GM12878 (cell line): ENCODE results near the gene IL32. TPM values are rescaled to one million over a fixed set of nuclear protein-coding genes. Genes with fewer than 3 reads are reported as not detected.

Source experiments
- ATAC-seq: fragments of 200-7000 bp; cut with Tn5 transposase; 3 replicates; pipeline ENCODE4 v1.9.1; 2020; ENCODE audit warnings: mild to moderate bottlenecking, moderate library complexity
- BruUV-seq: library from RNA; stranded (reverse); fragments of 400-500 nt; replicated peaks from 2 replicates; lab custom pipeline; 2021; lab: Mats Ljungman, UMichigan
- CTCF ChIA-PET: fragments of 300-600 bp; sonication (Branson Sonifier 250); formaldehyde crosslinking; extraction: SDS; loops from one replicate; lab custom pipeline; 2021; ENCODE audit warnings: inconsistent platforms; lab: Yijun Ruan, JAX
- POLR2A ChIA-PET: fragments of 350-600 bp; formaldehyde crosslinking; extraction: SDS; loops from one replicate; lab custom pipeline; 2021; ENCODE audit warnings: inconsistent platforms; lab: Charles Lee
- RAD21 ChIA-PET: fragments of 300-600 bp; sonication (Branson Sonifier 250); formaldehyde crosslinking; loops from one replicate; lab custom pipeline; 2023; ENCODE audit warnings: antibody characterized with exemption; ENCODE audit not compliant: unreplicated experiment; lab: Charles Lee
- SMC1A ChIA-PET: fragments of 300-600 bp; sonication (Branson Sonifier 250); formaldehyde crosslinking; loops from one replicate; lab custom pipeline; 2023; ENCODE audit not compliant: unreplicated experiment, uncharacterized antibody; lab: Charles Lee
- DNase-seq: peaks from one replicate; pipeline ENCODE4 v3.0.0-alpha.2; 2011; ENCODE audit warnings: low read depth, low spot score
- FAIRE-seq: peaks from 3 replicates; lab custom pipeline; 2011; peaks lifted over from hg19 to GRCh38; lab: Jason Lieb, UNC
- H2AFZ ChIP-seq: 2 replicates; pipeline ENCODE4 v1.6.0; 2011; ENCODE audit warnings: low read depth, low read length, control low read depth; ENCODE audit not compliant: control insufficient read depth
- H3K27ac ChIP-seq: 2 replicates; pipeline ENCODE4 v1.5.1; 2011; ENCODE audit warnings: control low read depth; ENCODE audit not compliant: control insufficient read depth, insufficient read depth
- H3K27me3 ChIP-seq, 2 experiments: replicated peaks in 1 of 2; 2 replicates each; pipeline versions ENCODE4 v1.6.0 to v1.6.1; 2011; ENCODE audit warnings: low read length in 1 of 2; ENCODE audit not compliant: control insufficient read depth in 2 of 2, insufficient read depth in 2 of 2
- H3K36me3 ChIP-seq, 2 experiments: 2 replicates each; pipeline ENCODE4 v1.5.1; 2011; ENCODE audit warnings: low read length in 1 of 2; ENCODE audit not compliant: control insufficient read depth in 2 of 2, insufficient read depth in 2 of 2
- H3K4me1 ChIP-seq: 2 replicates; pipeline ENCODE4 v1.6.1; 2011; ENCODE audit warnings: mild to moderate bottlenecking, low read length, moderate library complexity, mixed read lengths; ENCODE audit not compliant: control insufficient read depth, insufficient read depth
- H3K4me2 ChIP-seq: 2 replicates; pipeline ENCODE4 v1.6.0; 2011; ENCODE audit warnings: control low read depth; ENCODE audit not compliant: control insufficient read depth, insufficient read depth
- H3K4me3 ChIP-seq: fragments of 200-600 bp; sonication (generic); 2 replicates; pipeline ENCODE4 v1.5.1; 2016
- H3K79me2 ChIP-seq: 2 replicates; pipeline ENCODE4 v1.6.0; 2011; ENCODE audit warnings: low read length; ENCODE audit not compliant: control insufficient read depth, insufficient read depth
- H3K9ac ChIP-seq: 2 replicates; pipeline ENCODE4 v1.8.0; 2011; ENCODE audit warnings: low read length, control low read depth, mixed read lengths; ENCODE audit not compliant: control insufficient read depth, insufficient read depth
- H3K9me3 ChIP-seq: replicated peaks from 3 replicates; pipeline ENCODE4 v1.5.1; 2011; ENCODE audit warnings: mild to moderate bottlenecking, low read length; ENCODE audit not compliant: control insufficient read depth, insufficient read depth
- H4K20me1 ChIP-seq: 2 replicates; pipeline ENCODE4 v1.6.0; 2011; ENCODE audit not compliant: control insufficient read depth, insufficient read depth
- EGR1 ChIP-seq, 2 experiments: IDR thresholded peaks; 1 replicate in 1 of 2; 2 replicates in 1 of 2; pipeline ENCODE4 v1.6.1; 2011 to 2012; ENCODE audit warnings: low read depth in 2 of 2, low read length in 2 of 2, borderline replicate concordance in 1 of 2, mild to moderate bottlenecking in 1 of 2, moderate library complexity in 1 of 2
- HDAC2 ChIP-seq: fragments of 200-600 bp; sonication (generic); IDR thresholded peaks from 2 replicates; pipeline ENCODE4 v1.6.1; 2017
- HDAC6 ChIP-seq: fragments of 200-600 bp; sonication (generic); IDR thresholded peaks from one replicate; pipeline ENCODE4 v1.8.0; 2017; ENCODE audit warnings: antibody characterized with exemption; ENCODE audit not compliant: unreplicated experiment
- IKZF2 ChIP-seq, 2 experiments: fragments of 450-650 bp; IDR thresholded peaks; 2 replicates each; pipeline ENCODE4 v1.6.1; 2017; ENCODE audit warnings: mild to moderate bottlenecking in 2 of 2, moderate library complexity in 2 of 2
- KLF5 ChIP-seq: fragments of 450-650 bp; IDR thresholded peaks from 2 replicates; pipeline ENCODE4 v1.6.1; 2014; ENCODE audit warnings: mild to moderate bottlenecking; ENCODE audit not compliant: partially characterized antibody
- POU2F2 ChIP-seq: IDR thresholded peaks from 3 replicates; pipeline ENCODE4 v1.6.1; 2011; ENCODE audit warnings: low read depth, mild to moderate bottlenecking, low read length, borderline replicate concordance
- RAD21 ChIP-seq: IDR thresholded peaks from 2 replicates; pipeline ENCODE4 v1.6.1; 2011; ENCODE audit warnings: mild to moderate bottlenecking, low read depth, low read length, moderate library complexity; ENCODE audit not compliant: insufficient read depth
- WGBS: methylation state at CpG from one replicate; pipeline ENCODE4 v1.1.6; 2016; ENCODE audit warnings: low lambda C conversion rate; ENCODE audit not compliant: insufficient replicate concordance, insufficient coverage; ENCODE audit errors: missing lambda C conversion rate; 5-methylcytosine and 5-hydroxymethylcytosine counted together
- in situ Hi-C: fragments of 300-500 bp; cut with MboI; formaldehyde crosslinking; loops from 9 replicates; pipeline ENCODE4 v1.14.3; 2018; ENCODE audit warnings: mixed read lengths
- intact Hi-C: fragments of 100-400 bp; cut with micrococcal nuclease; formaldehyde crosslinking; loops from one replicate; pipeline ENCODE4 v1.14.2; 2022; ENCODE audit not compliant: unreplicated experiment
- polyA plus RNA-seq, 11 experiments: library from polyadenylated mRNA; depleted of rRNA in 4 of 11; unstranded in 6 of 11; stranded (reverse) in 5 of 11; fragments of >200 nt; fragmentation: Nextera tagmentation in 4 of 11; fragmentation: Illumina TruSeq in 1 of 11; extraction: Ambion mirVana in 4 of 11; extraction: Trizol in 1 of 11; gene quantifications; 1 replicate in 1 of 11; 2 replicates in 10 of 11; pipeline versions ENCODE4 v1.2.1 to v1.2.3, GENCODE V29; 2011 to 2016; ENCODE audit warnings: inconsistent platforms in 2 of 11, missing spikeins in 2 of 11, low read depth in 1 of 11
- total RNA-seq, 4 experiments: library from RNA; depleted of rRNA in 3 of 4; stranded (reverse); fragments of >200 nt in 3 of 4; fragmentation: Illumina TruSeq in 1 of 4; extraction: Trizol in 1 of 4; gene quantifications; 2 replicates each; pipeline versions ENCODE4 v1.2.1 to v1.2.3, GENCODE V29; 2013 to 2021
- TF ChIP-seq, protein P1 (sequence below): fragments of 450-650 bp; IDR thresholded peaks from 2 replicates; pipeline ENCODE4 v1.6.1; 2014; ENCODE audit warnings: mild to moderate bottlenecking
- TF ChIP-seq, protein P2 (sequence below): fragments of 450-650 bp; IDR thresholded peaks from 2 replicates; pipeline ENCODE4 v1.6.1; 2018; ENCODE audit warnings: mild to moderate bottlenecking, low read depth, moderate library complexity; ENCODE audit not compliant: partially characterized antibody
- TF ChIP-seq, protein P3 (sequence below): IDR thresholded peaks from 2 replicates; pipeline ENCODE4 v1.6.1; 2011; ENCODE audit warnings: low read depth, low read length, improper control_type of control experiment, borderline replicate concordance
- TF ChIP-seq, protein P4 (sequence below): IDR thresholded peaks from 2 replicates; pipeline ENCODE4 v1.6.1; 2012; ENCODE audit warnings: low read depth, low read length, improper control_type of control experiment
- TF ChIP-seq, protein P5 (sequence below): fragments of 450-650 bp; IDR thresholded peaks from 2 replicates; pipeline ENCODE4 v1.6.1; 2016; ENCODE audit warnings: mild to moderate bottlenecking, moderate library complexity, borderline replicate concordance

The IL32 gene
- total and polyA plus RNA-seq, 10 of the 15 experiments (the other 5 are each of a cell fraction or from before 2014, with no cell fraction given): 27.0 to 122 (median 55.8) TPM

DNA sequence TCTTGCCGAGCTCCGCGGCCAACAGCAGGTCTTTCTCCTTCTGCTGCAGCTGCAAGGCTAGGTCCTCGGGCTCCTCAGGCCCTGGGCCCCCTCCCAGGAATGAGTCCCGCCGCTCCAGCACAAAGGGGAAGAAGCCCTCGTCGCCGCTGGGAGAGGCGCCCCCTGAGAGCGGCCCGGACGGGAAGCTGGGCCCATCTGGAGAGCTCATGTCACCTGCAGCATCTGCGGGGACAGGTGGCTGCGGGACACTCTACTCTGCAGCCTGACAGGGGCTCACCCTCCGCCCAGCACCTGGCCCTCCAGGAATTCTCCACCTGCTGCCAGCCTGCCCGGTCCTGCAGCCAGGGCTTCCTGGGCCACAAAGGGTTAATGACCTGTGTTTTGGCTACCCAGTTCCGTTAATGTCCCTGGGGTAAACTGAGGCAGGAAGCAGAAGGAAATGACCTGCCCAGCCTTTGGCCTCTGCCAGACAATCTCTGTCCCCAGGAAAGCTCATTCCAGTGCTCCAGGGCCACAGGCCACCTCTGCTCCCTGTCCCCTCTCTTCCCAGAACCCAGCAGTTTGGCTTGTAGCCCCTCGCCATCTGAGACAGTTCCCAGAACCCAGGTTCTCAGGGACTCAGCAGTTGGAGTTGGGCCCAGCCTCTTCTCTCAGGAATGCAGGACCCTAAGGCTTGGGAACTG lies 30.0 kb upstream of the IL32 start:
- Histone ChIP-seq H3K4me2 (no peak overlapping the region), H3K79me2 (no peaks in the 10 kb centered on the region), H3K36me3 (no peaks in the 10 kb centered on the region), H3K4me3 (no peak overlapping the region), H4K20me1 (no peaks in the 10 kb centered on the region), H3K9me3 (no peaks in the 10 kb centered on the region), H3K27ac (no peak overlapping the region), H2AFZ (no peak overlapping the region), H3K4me1 (peaks cover 6% of the 10 kb centered on the region), H3K27me3 (peaks cover 8 to 17% of the 10 kb centered on the region in 2 experiments; a peak in 3 of 4 replicates), H3K9ac (no peak overlapping the region)
- DNase-seq (no peak), FAIRE-seq (no peak), ATAC-seq (no peak)
- in situ Hi-C loops (no loop called here), intact Hi-C loops (no loop called here)
- ChIA-PET SMC1A (interaction anchor here (0.9 kb wide), 1 partner anchor 93 kb away, joined by 3 read pairs; no protein-coding TSS in a partner anchor), RAD21 (interaction anchor here (2.0 kb wide), 1 partner anchor 23 kb away, joined by 12 read pairs; no protein-coding TSS in a partner anchor), POLR2A (interaction anchor here (1.0 kb wide), 1 partner anchor 45 kb away, joined by 3 read pairs; no protein-coding TSS in a partner anchor), CTCF (interaction anchor here (0.8 to 18.2 kb wide), 5 partner anchors 7 to 101 kb away, joined by 3 to 421 read pairs (median 10); no protein-coding TSS in a partner anchor)
- no peak for TF ChIP-seq HDAC2
- no peak for TF ChIP-seq RAD21
- TF ChIP-seq, protein P1, sequence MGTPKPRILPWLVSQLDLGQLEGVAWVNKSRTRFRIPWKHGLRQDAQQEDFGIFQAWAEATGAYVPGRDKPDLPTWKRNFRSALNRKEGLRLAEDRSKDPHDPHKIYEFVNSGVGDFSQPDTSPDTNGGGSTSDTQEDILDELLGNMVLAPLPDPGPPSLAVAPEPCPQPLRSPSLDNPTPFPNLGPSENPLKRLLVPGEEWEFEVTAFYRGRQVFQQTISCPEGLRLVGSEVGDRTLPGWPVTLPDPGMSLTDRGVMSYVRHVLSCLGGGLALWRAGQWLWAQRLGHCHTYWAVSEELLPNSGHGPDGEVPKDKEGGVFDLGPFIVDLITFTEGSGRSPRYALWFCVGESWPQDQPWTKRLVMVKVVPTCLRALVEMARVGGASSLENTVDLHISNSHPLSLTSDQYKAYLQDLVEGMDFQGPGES: no peak
- no peak for TF ChIP-seq HDAC6
- TF ChIP-seq, protein P2, sequence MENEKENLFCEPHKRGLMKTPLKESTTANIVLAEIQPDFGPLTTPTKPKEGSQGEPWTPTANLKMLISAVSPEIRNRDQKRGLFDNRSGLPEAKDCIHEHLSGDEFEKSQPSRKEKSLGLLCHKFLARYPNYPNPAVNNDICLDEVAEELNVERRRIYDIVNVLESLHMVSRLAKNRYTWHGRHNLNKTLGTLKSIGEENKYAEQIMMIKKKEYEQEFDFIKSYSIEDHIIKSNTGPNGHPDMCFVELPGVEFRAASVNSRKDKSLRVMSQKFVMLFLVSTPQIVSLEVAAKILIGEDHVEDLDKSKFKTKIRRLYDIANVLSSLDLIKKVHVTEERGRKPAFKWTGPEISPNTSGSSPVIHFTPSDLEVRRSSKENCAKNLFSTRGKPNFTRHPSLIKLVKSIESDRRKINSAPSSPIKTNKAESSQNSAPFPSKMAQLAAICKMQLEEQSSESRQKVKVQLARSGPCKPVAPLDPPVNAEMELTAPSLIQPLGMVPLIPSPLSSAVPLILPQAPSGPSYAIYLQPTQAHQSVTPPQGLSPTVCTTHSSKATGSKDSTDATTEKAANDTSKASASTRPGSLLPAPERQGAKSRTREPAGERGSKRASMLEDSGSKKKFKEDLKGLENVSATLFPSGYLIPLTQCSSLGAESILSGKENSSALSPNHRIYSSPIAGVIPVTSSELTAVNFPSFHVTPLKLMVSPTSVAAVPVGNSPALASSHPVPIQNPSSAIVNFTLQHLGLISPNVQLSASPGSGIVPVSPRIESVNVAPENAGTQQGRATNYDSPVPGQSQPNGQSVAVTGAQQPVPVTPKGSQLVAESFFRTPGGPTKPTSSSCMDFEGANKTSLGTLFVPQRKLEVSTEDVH: no peak
- TF ChIP-seq, protein P3, sequence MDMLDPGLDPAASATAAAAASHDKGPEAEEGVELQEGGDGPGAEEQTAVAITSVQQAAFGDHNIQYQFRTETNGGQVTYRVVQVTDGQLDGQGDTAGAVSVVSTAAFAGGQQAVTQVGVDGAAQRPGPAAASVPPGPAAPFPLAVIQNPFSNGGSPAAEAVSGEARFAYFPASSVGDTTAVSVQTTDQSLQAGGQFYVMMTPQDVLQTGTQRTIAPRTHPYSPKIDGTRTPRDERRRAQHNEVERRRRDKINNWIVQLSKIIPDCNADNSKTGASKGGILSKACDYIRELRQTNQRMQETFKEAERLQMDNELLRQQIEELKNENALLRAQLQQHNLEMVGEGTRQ: no peak
- TF ChIP-seq IKZF2 (IDR thresholded peaks at IDR 0.05): no peak
- TF ChIP-seq EGR1 (IDR thresholded peaks at IDR 0.05; ENCODE audit: borderline replicate concordance in 1 of 2, low read depth in 2 of 2, low read length in 2 of 2): no peak
- no peak for TF ChIP-seq POU2F2
- TF ChIP-seq, protein P4, sequence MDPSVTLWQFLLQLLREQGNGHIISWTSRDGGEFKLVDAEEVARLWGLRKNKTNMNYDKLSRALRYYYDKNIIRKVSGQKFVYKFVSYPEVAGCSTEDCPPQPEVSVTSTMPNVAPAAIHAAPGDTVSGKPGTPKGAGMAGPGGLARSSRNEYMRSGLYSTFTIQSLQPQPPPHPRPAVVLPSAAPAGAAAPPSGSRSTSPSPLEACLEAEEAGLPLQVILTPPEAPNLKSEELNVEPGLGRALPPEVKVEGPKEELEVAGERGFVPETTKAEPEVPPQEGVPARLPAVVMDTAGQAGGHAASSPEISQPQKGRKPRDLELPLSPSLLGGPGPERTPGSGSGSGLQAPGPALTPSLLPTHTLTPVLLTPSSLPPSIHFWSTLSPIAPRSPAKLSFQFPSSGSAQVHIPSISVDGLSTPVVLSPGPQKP: no peak
- TF ChIP-seq, protein P5, sequence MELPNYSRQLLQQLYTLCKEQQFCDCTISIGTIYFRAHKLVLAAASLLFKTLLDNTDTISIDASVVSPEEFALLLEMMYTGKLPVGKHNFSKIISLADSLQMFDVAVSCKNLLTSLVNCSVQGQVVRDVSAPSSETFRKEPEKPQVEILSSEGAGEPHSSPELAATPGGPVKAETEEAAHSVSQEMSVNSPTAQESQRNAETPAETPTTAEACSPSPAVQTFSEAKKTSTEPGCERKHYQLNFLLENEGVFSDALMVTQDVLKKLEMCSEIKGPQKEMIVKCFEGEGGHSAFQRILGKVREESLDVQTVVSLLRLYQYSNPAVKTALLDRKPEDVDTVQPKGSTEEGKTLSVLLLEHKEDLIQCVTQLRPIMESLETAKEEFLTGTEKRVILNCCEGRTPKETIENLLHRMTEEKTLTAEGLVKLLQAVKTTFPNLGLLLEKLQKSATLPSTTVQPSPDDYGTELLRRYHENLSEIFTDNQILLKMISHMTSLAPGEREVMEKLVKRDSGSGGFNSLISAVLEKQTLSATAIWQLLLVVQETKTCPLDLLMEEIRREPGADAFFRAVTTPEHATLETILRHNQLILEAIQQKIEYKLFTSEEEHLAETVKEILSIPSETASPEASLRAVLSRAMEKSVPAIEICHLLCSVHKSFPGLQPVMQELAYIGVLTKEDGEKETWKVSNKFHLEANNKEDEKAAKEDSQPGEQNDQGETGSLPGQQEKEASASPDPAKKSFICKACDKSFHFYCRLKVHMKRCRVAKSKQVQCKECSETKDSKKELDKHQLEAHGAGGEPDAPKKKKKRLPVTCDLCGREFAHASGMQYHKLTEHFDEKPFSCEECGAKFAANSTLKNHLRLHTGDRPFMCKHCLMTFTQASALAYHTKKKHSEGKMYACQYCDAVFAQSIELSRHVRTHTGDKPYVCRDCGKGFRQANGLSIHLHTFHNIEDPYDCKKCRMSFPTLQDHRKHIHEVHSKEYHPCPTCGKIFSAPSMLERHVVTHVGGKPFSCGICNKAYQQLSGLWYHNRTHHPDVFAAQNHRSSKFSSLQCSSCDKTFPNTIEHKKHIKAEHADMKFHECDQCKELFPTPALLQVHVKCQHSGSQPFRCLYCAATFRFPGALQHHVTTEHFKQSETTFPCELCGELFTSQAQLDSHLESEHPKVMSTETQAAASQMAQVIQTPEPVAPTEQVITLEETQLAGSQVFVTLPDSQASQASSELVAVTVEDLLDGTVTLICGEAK: no peak
- TF ChIP-seq KLF5: no peak
- BruUV-seq: no TSS peak
- WGBS: 9% methylated on average over 19 of the region's 19 CpGs
